Central memory CD8-positive, alpha-beta T cell (primary cell): ENCODE results near the gene HOXB8.

ENCODE experiments used
- ATAC-seq: fragments of 150-1000 bp; cut with Tn5 transposase; replicated peaks from 2 replicates; pipeline ENCODE4 v1.10.0; 2022; ENCODE audit warnings: mild to moderate bottlenecking, moderate FRiP score, moderate number of reproducible peaks; ENCODE audit not compliant: poor library complexity, severe bottlenecking; ENCODE audit errors: extremely low read depth
- DNase-seq, 2 donors: peaks; one replicate each; pipeline ENCODE4 v3.0.0; 2021; ENCODE audit warnings: low spot score in 2 of 2
- H3K27ac Mint-ChIP-seq: one replicate; pipeline ENCODE4 v1.8.0; 2022; ENCODE audit warnings: low read depth, mild to moderate bottlenecking, moderate library complexity, mixed read lengths
- H3K27me3 Mint-ChIP-seq: one replicate; pipeline ENCODE4 v1.8.0; 2022; ENCODE audit warnings: mixed read lengths
- H3K36me3 Mint-ChIP-seq: one replicate; pipeline ENCODE4 v1.8.0; 2022; ENCODE audit warnings: mild to moderate bottlenecking, moderate library complexity, mixed read lengths; ENCODE audit not compliant: insufficient read depth
- H3K4me1 Mint-ChIP-seq: one replicate; pipeline ENCODE4 v1.8.0; 2022; ENCODE audit warnings: mixed read lengths
- H3K4me3 Mint-ChIP-seq: one replicate; pipeline ENCODE4 v1.8.0; 2022; ENCODE audit warnings: mild to moderate bottlenecking, moderate library complexity, mixed read lengths
- H3K9me3 Mint-ChIP-seq: one replicate; pipeline ENCODE4 v1.8.0; 2022; ENCODE audit warnings: mixed read lengths

The HOXB8 gene

DNA sequence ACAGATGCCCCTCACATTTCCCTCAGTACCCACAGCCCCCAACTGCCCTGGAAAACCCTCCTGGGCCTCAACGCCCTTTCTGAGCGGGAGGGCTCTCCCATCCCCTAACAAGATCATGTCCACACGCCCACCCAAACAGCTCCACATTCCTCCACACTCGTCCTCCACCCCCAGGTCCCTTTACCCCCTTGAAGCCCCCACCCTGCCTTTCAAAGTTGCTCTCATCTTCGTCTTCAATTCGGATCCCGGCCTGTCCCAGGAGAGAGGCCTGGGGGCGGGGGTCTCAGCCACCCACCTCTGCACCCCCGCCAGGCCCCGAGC is 51.3 kb downstream of the HOXB8 start:
- ATAC-seq: no peak
- H3K9me3 Mint-ChIP-seq: no peaks in the 10 kb centered on the region
- H3K27me3 Mint-ChIP-seq: no peaks in the 10 kb centered on the region
- no peak overlapping the region for H3K27ac Mint-ChIP-seq
- peaks cover 9% of the 10 kb centered on the region for H3K4me1 Mint-ChIP-seq
- no peak overlapping the region for H3K4me3 Mint-ChIP-seq
- DNase-seq: no peak
- H3K36me3 Mint-ChIP-seq: peaks cover 2% of the 10 kb centered on the region

GRCh38 chr17:48563385-48563838 is 51.7 kb downstream of the HOXB8 start:
- ATAC-seq (no peak), DNase-seq (no peak)
- Mint-ChIP-seq H3K36me3 (peaks cover 2% of the 10 kb centered on the region), H3K27me3 (no peaks in the 10 kb centered on the region), H3K4me1 (peaks cover 9% of the 10 kb centered on the region), H3K4me3 (no peak overlapping the region), H3K9me3 (no peaks in the 10 kb centered on the region), H3K27ac (no peak overlapping the region)

DNA sequence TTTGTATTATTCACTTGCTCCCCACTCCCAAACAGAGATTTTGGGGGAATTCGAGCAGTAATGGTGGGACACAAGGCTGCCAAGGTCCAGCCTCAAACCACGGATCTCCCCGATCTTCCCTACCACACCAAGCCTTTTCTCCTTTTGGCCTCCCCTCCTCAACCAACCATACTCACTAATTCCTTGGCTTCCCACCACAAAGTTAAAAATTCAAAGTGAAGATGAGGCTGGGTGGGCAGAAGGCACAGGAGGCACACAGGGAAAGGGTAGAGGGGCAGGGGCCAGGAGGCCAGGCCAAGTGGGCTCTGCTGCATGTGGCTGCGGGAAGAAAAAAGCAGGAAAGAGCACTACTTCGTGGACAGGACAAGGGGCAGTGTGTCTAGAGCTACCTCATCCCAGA is 52.2 kb downstream of the HOXB8 start:
- Mint-ChIP-seq H3K27ac (no peak overlapping the region), H3K27me3 (no peaks in the 10 kb centered on the region), H3K36me3 (peaks cover 2% of the 10 kb centered on the region), H3K4me1 (peaks cover 9% of the 10 kb centered on the region), H3K4me3 (no peak overlapping the region), H3K9me3 (no peaks in the 10 kb centered on the region)
- ATAC-seq (no peak), DNase-seq (no peak)
